Amygdala (tissue), 56 donors: ENCODE data around the gene VPS29.

Experiments used
- DNase-seq, 56 donors: peaks; one replicate each; lab custom pipeline; 2025; lab: John Stamatoyannopoulos, UW

VPS29 gene

GRCh38 chr12:110451263-110451662, 50.6 kb downstream of the VPS29 start:
- no peak for DNase-seq

GRCh38 chr12:110449799-110450497, 52.0 kb downstream of the VPS29 start, which contains the start of gene ARPC3:
Gene ARPC3, minus strand, starts transcription at chr12:110450337. Its CDS starts 77 bp downstream, at chr12:110450260.
- peak; percentile 60 to 96 (median 86) for DNase-seq

GRCh38 chr12:110444455-110444854, 57.5 kb downstream of the VPS29 start:
- no peak for DNase-seq
